Thoracic aorta (tissue), 2 donors: ENCODE data around the gene RYR1. TPM values are rescaled to one million over a fixed set of nuclear protein-coding genes. Genes with fewer than 3 reads are reported as not detected.

Experiments
- ATAC-seq: fragments of 150-250 bp; one replicate; pipeline ENCODE4 v1.8.0; 2017; ENCODE audit warnings: low read depth; ENCODE audit not compliant: insufficient number of reproducible peaks, low FRiP score
- DNase-seq: peaks from one replicate; pipeline ENCODE4 v3.0.0-alpha.2; 2020; ENCODE audit warnings: low spot score
- H3K27ac ChIP-seq, 2 donors: fragments of 200-600 bp; sonication (generic); 1 replicate in 1 of 2; 2 replicates in 1 of 2; pipeline ENCODE4 v1.5.1; 2016; ENCODE audit warnings: mild to moderate bottlenecking in 2 of 2, moderate library complexity in 2 of 2
- H3K27me3 ChIP-seq: fragments of 200-600 bp; sonication (generic); replicated peaks from 2 replicates; pipeline ENCODE4 v1.6.0; 2016; ENCODE audit warnings: mild to moderate bottlenecking; ENCODE audit not compliant: insufficient read depth
- H3K36me3 ChIP-seq: fragments of 200-600 bp; sonication (generic); one replicate; pipeline ENCODE4 v1.5.1; 2016
- H3K4me1 ChIP-seq, 2 donors: fragments of 200-600 bp; sonication (generic); 1 replicate in 1 of 2; 2 replicates in 1 of 2; pipeline versions ENCODE4 v1.5.1 to v1.6.0; 2016; ENCODE audit warnings: low read depth in 2 of 2, mild to moderate bottlenecking in 1 of 2; ENCODE audit not compliant: control insufficient read depth in 1 of 2
- H3K4me3 ChIP-seq: fragments of 200-600 bp; sonication (generic); 2 replicates; pipeline ENCODE4 v1.5.1; 2016; ENCODE audit warnings: mild to moderate bottlenecking
- H3K9me3 ChIP-seq: fragments of 200-600 bp; sonication (generic); 2 replicates; pipeline ENCODE4 v1.5.1; 2016
- CTCF ChIP-seq: fragments of 200-600 bp; sonication (generic); IDR thresholded peaks from one replicate; pipeline ENCODE4 v1.5.1; 2019; ENCODE audit warnings: antibody characterized with exemption
- total RNA-seq, 2 donors: library from RNA; depleted of rRNA; stranded (reverse); fragments of >200 nt; gene quantifications; one replicate each; pipeline versions ENCODE4 v1.1.0 to v1.2.3, GENCODE V29; 2016

Gene RYR1
- total RNA-seq, 2 donors from 2014 or later: 3.8 to 4.3 TPM

DNA sequence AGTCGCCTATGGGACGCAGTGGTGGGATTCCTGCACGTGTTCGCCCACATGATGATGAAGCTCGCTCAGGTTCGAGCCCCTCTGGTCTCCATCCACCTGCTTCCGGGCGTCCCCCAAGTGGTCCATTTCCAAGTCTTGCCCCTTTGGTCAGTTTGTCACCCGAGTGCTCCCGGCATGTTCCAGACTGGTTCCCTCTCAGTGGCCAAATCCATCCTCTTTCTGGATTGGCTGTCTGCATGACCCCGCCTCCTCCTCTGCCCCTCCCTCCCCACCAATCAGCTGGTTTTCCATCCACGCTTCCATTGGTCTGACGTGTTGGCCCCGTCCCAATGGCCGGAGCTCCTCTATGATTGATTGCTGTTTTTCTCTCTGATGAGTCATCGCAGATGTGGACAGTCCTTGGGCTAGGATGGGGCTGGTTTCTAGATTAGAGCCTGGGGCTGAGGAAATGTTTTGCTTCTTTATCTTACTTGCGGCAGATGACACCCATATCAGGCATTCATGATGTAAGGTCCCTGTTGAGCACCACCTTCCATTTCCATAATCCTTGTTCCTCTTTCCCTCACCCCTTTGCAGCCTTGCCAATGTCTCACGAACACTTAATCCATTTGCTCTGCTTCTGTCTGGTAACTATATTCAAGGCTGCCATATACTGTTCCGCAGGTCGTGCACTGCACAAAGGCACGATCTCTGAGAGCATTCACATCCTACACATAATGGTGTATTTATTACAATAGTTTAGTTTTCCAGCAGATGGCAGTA is 110.5 kb downstream of the RYR1 start:
- DNase-seq (peak; percentile 27), ATAC-seq (peak; percentile 67)
- Histone ChIP-seq H3K27ac (peak overlapping the region in 1 of 2 donors; percentile 13), H3K4me1 (peaks cover 10 to 25% of the 10 kb centered on the region in 2 donors), H3K27me3 (no peaks in the 10 kb centered on the region), H3K4me3 (peak overlapping the region; percentile 51), H3K36me3 (no peaks in the 10 kb centered on the region), H3K9me3 (no peaks in the 10 kb centered on the region)
- peak; percentile 47 for TF ChIP-seq CTCF

- Histone ChIP-seq H3K27me3 (no peaks in the 10 kb centered on the region), H3K36me3 (no peaks in the 10 kb centered on the region), H3K9me3 (no peaks in the 10 kb centered on the region), H3K4me3 (peak overlapping the region; percentile 51), H3K4me1 (peaks cover 2 to 18% of the 10 kb centered on the region in 2 donors), H3K27ac (no peak overlapping the region)
- ATAC-seq: no peak
- peak; percentile 4 for TF ChIP-seq CTCF
- no peak for DNase-seq
Measured at GRCh38 chr19:38544569-38545315, 111.3 kb downstream of the RYR1 start.

- no peaks in the 10 kb centered on the region for H3K27me3 ChIP-seq
Measured at GRCh38 chr19:38545596-38545995, 112.1 kb downstream of the RYR1 start.

DNA sequence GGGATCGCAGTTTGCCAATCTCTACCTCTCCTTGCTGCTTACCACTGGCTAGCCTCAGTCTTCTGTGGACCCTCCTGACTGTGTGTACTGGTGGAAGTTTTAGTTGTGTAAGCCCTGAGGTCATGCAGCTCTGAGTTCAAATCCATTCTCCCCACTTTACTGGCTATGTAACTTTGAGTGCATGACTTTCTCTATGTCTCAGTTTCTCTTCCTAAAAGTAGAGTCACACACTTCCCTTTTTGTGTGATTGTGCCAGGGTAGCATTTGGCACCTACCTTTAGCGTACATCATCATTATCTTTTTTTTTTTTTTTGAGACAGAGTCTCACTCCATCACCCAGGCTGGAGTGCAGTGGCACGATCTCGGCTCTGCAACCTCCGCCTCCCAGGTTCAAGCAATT is 113.9 kb downstream of the RYR1 start:
- Histone ChIP-seq H3K9me3 (no peaks in the 10 kb centered on the region), H3K36me3 (no peaks in the 10 kb centered on the region), H3K4me3 (no peak overlapping the region), H3K27ac (no peak overlapping the region), H3K27me3 (no peaks in the 10 kb centered on the region), H3K4me1 (peaks cover 0 to 14% of the 10 kb centered on the region in 2 donors)
- no peak for TF ChIP-seq CTCF
- ATAC-seq (no peak), DNase-seq (no peak)

More at GRCh38 chr19:38545596-38545995, 112.1 kb downstream of the RYR1 start:
- Histone ChIP-seq H3K27ac (no peak overlapping the region), H3K9me3 (no peaks in the 10 kb centered on the region), H3K4me1 (peaks cover 0 to 14% of the 10 kb centered on the region in 2 donors), H3K36me3 (no peaks in the 10 kb centered on the region), H3K4me3 (no peak overlapping the region)
- no peak for ATAC-seq
- no peak for TF ChIP-seq CTCF
- DNase-seq: no peak

GRCh38 chr19:38549061-38549460 is 115.6 kb downstream of the RYR1 start:
- Histone ChIP-seq H3K4me3 (no peak overlapping the region), H3K4me1 (peaks cover 0 to 10% of the 10 kb centered on the region in 2 donors), H3K27ac (no peak overlapping the region), H3K9me3 (no peaks in the 10 kb centered on the region), H3K27me3 (no peaks in the 10 kb centered on the region), H3K36me3 (no peaks in the 10 kb centered on the region)
- ATAC-seq (no peak), DNase-seq (no peak)
- TF ChIP-seq CTCF: no peak
